Activated naive CD8-positive, alpha-beta T cell treated with anti-CD3 and anti-CD28 coated beads for 36 hours (primary cell): ENCODE measurements around the gene PKD1L1. TPM values are rescaled to one million over a fixed set of nuclear protein-coding genes. Genes with fewer than 3 reads are reported as not detected.

Experiments
- DNase-seq: peaks from one replicate; pipeline ENCODE4 v3.0.0; 2021
- H3K27ac Mint-ChIP-seq: one replicate; pipeline ENCODE4 v1.8.0; 2022; ENCODE audit warnings: mild to moderate bottlenecking, moderate library complexity, mixed read lengths
- H3K27me3 Mint-ChIP-seq: one replicate; pipeline ENCODE4 v1.8.0; 2022; ENCODE audit warnings: mild to moderate bottlenecking, mixed read lengths
- H3K36me3 Mint-ChIP-seq: one replicate; pipeline ENCODE4 v1.8.0; 2021; ENCODE audit warnings: mild to moderate bottlenecking, mixed read lengths
- H3K4me1 Mint-ChIP-seq: one replicate; pipeline ENCODE4 v1.8.0; 2021; ENCODE audit warnings: mixed read lengths
- H3K4me3 Mint-ChIP-seq: one replicate; pipeline ENCODE4 v1.8.0; 2022; ENCODE audit warnings: mild to moderate bottlenecking, moderate library complexity, mixed read lengths
- H3K9me3 Mint-ChIP-seq: one replicate; pipeline ENCODE4 v1.8.0; 2022; ENCODE audit warnings: mixed read lengths
- total RNA-seq, 2 experiments: library from RNA; stranded (reverse); gene quantifications; one replicate each; pipeline ENCODE4 v1.2.3, GENCODE V29; 2021

PKD1L1 gene
- total RNA-seq, 2 experiments from 2014 or later = 0.02 to 0.10 TPM

- no peaks in the 10 kb centered on the region for H3K9me3 Mint-ChIP-seq
- H3K4me3 Mint-ChIP-seq = no peak overlapping the region
- no peaks in the 10 kb centered on the region for H3K4me1 Mint-ChIP-seq
- no peaks in the 10 kb centered on the region for H3K27me3 Mint-ChIP-seq
- H3K36me3 Mint-ChIP-seq = no peaks in the 10 kb centered on the region
- DNase-seq = no peak
- no peak overlapping the region for H3K27ac Mint-ChIP-seq
These were observed 102.0 kb downstream of the PKD1L1 start for GRCh38 chr7:47846138-47846836.

- Mint-ChIP-seq H3K36me3 (no peaks in the 10 kb centered on the region), H3K27me3 (no peaks in the 10 kb centered on the region), H3K27ac (no peak overlapping the region), H3K9me3 (no peaks in the 10 kb centered on the region), H3K4me3 (no peak overlapping the region), H3K4me1 (no peaks in the 10 kb centered on the region)
- DNase-seq = no peak
These were observed 104.0 kb downstream of the PKD1L1 start for GRCh38 chr7:47844311-47844710.

GRCh38 chr7:47843291-47843690, 105.0 kb downstream of the PKD1L1 start:
- no peaks in the 10 kb centered on the region for H3K4me1 Mint-ChIP-seq
- DNase-seq = no peak
- no peaks in the 10 kb centered on the region for H3K27me3 Mint-ChIP-seq
- H3K4me3 Mint-ChIP-seq = no peak overlapping the region
- no peaks in the 10 kb centered on the region for H3K36me3 Mint-ChIP-seq
- H3K27ac Mint-ChIP-seq = no peak overlapping the region
- no peaks in the 10 kb centered on the region for H3K9me3 Mint-ChIP-seq

- no peak for DNase-seq
- H3K27me3 Mint-ChIP-seq = no peaks in the 10 kb centered on the region
- H3K27ac Mint-ChIP-seq = no peak overlapping the region
- no peaks in the 10 kb centered on the region for H3K36me3 Mint-ChIP-seq
- H3K4me3 Mint-ChIP-seq = no peak overlapping the region
- H3K9me3 Mint-ChIP-seq = no peaks in the 10 kb centered on the region
- H3K4me1 Mint-ChIP-seq = no peaks in the 10 kb centered on the region
These were observed 108.9 kb downstream of the PKD1L1 start for GRCh38 chr7:47839381-47839780.

GRCh38 chr7:47837826-47838225, 110.4 kb downstream of the PKD1L1 start:
- Mint-ChIP-seq H3K4me1 (no peaks in the 10 kb centered on the region), H3K27ac (no peak overlapping the region), H3K9me3 (no peaks in the 10 kb centered on the region), H3K27me3 (no peaks in the 10 kb centered on the region), H3K4me3 (no peak overlapping the region), H3K36me3 (no peaks in the 10 kb centered on the region)
- no peak for DNase-seq

GRCh38 chr7:47836503-47837202, 111.6 kb downstream of the PKD1L1 start:
- H3K4me1 Mint-ChIP-seq = no peaks in the 10 kb centered on the region
- H3K27me3 Mint-ChIP-seq = no peaks in the 10 kb centered on the region
- no peaks in the 10 kb centered on the region for H3K36me3 Mint-ChIP-seq
- no peaks in the 10 kb centered on the region for H3K9me3 Mint-ChIP-seq
- no peak for DNase-seq
- H3K27ac Mint-ChIP-seq = no peak overlapping the region
- no peak overlapping the region for H3K4me3 Mint-ChIP-seq

GRCh38 chr7:47836080-47836479, 112.2 kb downstream of the PKD1L1 start:
- H3K27me3 Mint-ChIP-seq = no peaks in the 10 kb centered on the region
- H3K4me3 Mint-ChIP-seq = no peak overlapping the region
- no peak overlapping the region for H3K27ac Mint-ChIP-seq
- H3K4me1 Mint-ChIP-seq = no peaks in the 10 kb centered on the region
- H3K9me3 Mint-ChIP-seq = no peaks in the 10 kb centered on the region
- DNase-seq = no peak
- no peaks in the 10 kb centered on the region for H3K36me3 Mint-ChIP-seq

- no peaks in the 10 kb centered on the region for H3K9me3 Mint-ChIP-seq
- no peak overlapping the region for H3K27ac Mint-ChIP-seq
- DNase-seq = no peak
- H3K27me3 Mint-ChIP-seq = no peaks in the 10 kb centered on the region
- no peaks in the 10 kb centered on the region for H3K4me1 Mint-ChIP-seq
- no peaks in the 10 kb centered on the region for H3K36me3 Mint-ChIP-seq
- no peak overlapping the region for H3K4me3 Mint-ChIP-seq
These were observed 115.1 kb downstream of the PKD1L1 start for GRCh38 chr7:47833211-47833610.

- no peak for DNase-seq
These were observed 116.1 kb downstream of the PKD1L1 start for GRCh38 chr7:47832105-47832715.

GRCh38 chr7:47830015-47830414, 118.3 kb downstream of the PKD1L1 start:
- no peak overlapping the region for H3K4me3 Mint-ChIP-seq
- H3K4me1 Mint-ChIP-seq = no peaks in the 10 kb centered on the region
- H3K27me3 Mint-ChIP-seq = no peaks in the 10 kb centered on the region
- H3K9me3 Mint-ChIP-seq = no peaks in the 10 kb centered on the region
- DNase-seq = no peak
- H3K27ac Mint-ChIP-seq = no peak overlapping the region
- no peaks in the 10 kb centered on the region for H3K36me3 Mint-ChIP-seq

More at GRCh38 chr7:47832105-47832715, 116.1 kb downstream of the PKD1L1 start:
- Mint-ChIP-seq H3K9me3 (no peaks in the 10 kb centered on the region), H3K27me3 (no peaks in the 10 kb centered on the region), H3K27ac (no peak overlapping the region), H3K4me3 (no peak overlapping the region), H3K36me3 (no peaks in the 10 kb centered on the region), H3K4me1 (no peaks in the 10 kb centered on the region)

- Mint-ChIP-seq H3K36me3 (no peaks in the 10 kb centered on the region), H3K27me3 (no peaks in the 10 kb centered on the region), H3K27ac (no peak overlapping the region), H3K4me1 (no peaks in the 10 kb centered on the region), H3K9me3 (no peaks in the 10 kb centered on the region), H3K4me3 (no peak overlapping the region)
- no peak for DNase-seq
These were observed 120.4 kb downstream of the PKD1L1 start for GRCh38 chr7:47827871-47828270.

- H3K4me3 Mint-ChIP-seq = no peak overlapping the region
- H3K4me1 Mint-ChIP-seq = no peaks in the 10 kb centered on the region
- H3K27me3 Mint-ChIP-seq = no peaks in the 10 kb centered on the region
- no peaks in the 10 kb centered on the region for H3K36me3 Mint-ChIP-seq
- no peak overlapping the region for H3K27ac Mint-ChIP-seq
- no peaks in the 10 kb centered on the region for H3K9me3 Mint-ChIP-seq
- DNase-seq = no peak
These were observed 120.9 kb downstream of the PKD1L1 start for GRCh38 chr7:47827351-47827756.

GRCh38 chr7:47826754-47827153, 121.5 kb downstream of the PKD1L1 start:
- H3K4me3 Mint-ChIP-seq = no peak overlapping the region
- no peak overlapping the region for H3K27ac Mint-ChIP-seq
- H3K4me1 Mint-ChIP-seq = no peaks in the 10 kb centered on the region
- no peak for DNase-seq
- H3K27me3 Mint-ChIP-seq = no peaks in the 10 kb centered on the region
- H3K36me3 Mint-ChIP-seq = no peaks in the 10 kb centered on the region
- no peaks in the 10 kb centered on the region for H3K9me3 Mint-ChIP-seq

GRCh38 chr7:47819607-47819920, 128.7 kb downstream of the PKD1L1 start:
- H3K4me1 Mint-ChIP-seq = no peaks in the 10 kb centered on the region
- no peaks in the 10 kb centered on the region for H3K36me3 Mint-ChIP-seq
- H3K9me3 Mint-ChIP-seq = no peaks in the 10 kb centered on the region
- no peak for DNase-seq
- H3K27ac Mint-ChIP-seq = no peak overlapping the region
- no peak overlapping the region for H3K4me3 Mint-ChIP-seq
- no peaks in the 10 kb centered on the region for H3K27me3 Mint-ChIP-seq

GRCh38 chr7:47818796-47819606, 129.3 kb downstream of the PKD1L1 start:
- Mint-ChIP-seq H3K36me3 (no peaks in the 10 kb centered on the region), H3K4me3 (no peak overlapping the region), H3K9me3 (no peaks in the 10 kb centered on the region), H3K27ac (no peak overlapping the region), H3K4me1 (no peaks in the 10 kb centered on the region), H3K27me3 (no peaks in the 10 kb centered on the region)
- peak; percentile 48 for DNase-seq
